ENCODE measurements around the gene ALAS2.

ALAS2 gene

GRCh38 chrX:55026143-55026542, 4.6 kb downstream of the ALAS2 start:
- Histone ChIP-seq H3K4me1 (no peaks in the 10 kb centered on the region), H3K4me2 (ENCODE audit: low read length) (no peak overlapping the region), H2AFZ (no peak overlapping the region), H3K27me3 (ENCODE audit: control insufficient read depth, insufficient read depth, low read length) (no peaks in the 10 kb centered on the region), H3K36me3 (ENCODE audit: control insufficient read depth, insufficient read depth, low read length) (no peaks in the 10 kb centered on the region), H3K79me2 (no peaks in the 10 kb centered on the region), H3K27ac (no peak overlapping the region), H3K9me3 (ENCODE audit: control insufficient read depth, low read length) (no peaks in the 10 kb centered on the region), H3K4me3 (ENCODE audit: low read depth, low read length) (no peak overlapping the region), H3K9ac (no peak overlapping the region)
- TF ChIP-seq CTCF (IDR thresholded peaks at IDR 0.05), result no peak

- Histone ChIP-seq H3K9ac (no peak overlapping the region), H3K27ac (no peak overlapping the region), H2AFZ (no peak overlapping the region), H3K36me3 (ENCODE audit: control insufficient read depth, insufficient read depth, low read length) (no peaks in the 10 kb centered on the region), H3K4me3 (ENCODE audit: low read depth, low read length) (no peak overlapping the region), H3K79me2 (no peaks in the 10 kb centered on the region), H3K4me1 (no peaks in the 10 kb centered on the region), H3K9me3 (ENCODE audit: control insufficient read depth, low read length) (no peaks in the 10 kb centered on the region), H3K4me2 (ENCODE audit: low read length) (no peak overlapping the region), H3K27me3 (ENCODE audit: control insufficient read depth, insufficient read depth, low read length) (no peaks in the 10 kb centered on the region)
- no peak for TF ChIP-seq CTCF (IDR thresholded peaks at IDR 0.05)
Measured at GRCh38 chrX:55014897-55015299, 15.9 kb downstream of the ALAS2 start.

- H3K27me3 ChIP-seq (ENCODE audit: control insufficient read depth, insufficient read depth, low read length), result no peaks in the 10 kb centered on the region
- TF ChIP-seq CTCF (IDR thresholded peaks at IDR 0.05), result peak; percentile 8
- H3K79me2 ChIP-seq, result no peaks in the 10 kb centered on the region
- no peak overlapping the region for H2AFZ ChIP-seq
- no peaks in the 10 kb centered on the region for H3K4me1 ChIP-seq
- H3K4me3 ChIP-seq (ENCODE audit: low read depth, low read length), result no peak overlapping the region
- no peaks in the 10 kb centered on the region for H3K36me3 ChIP-seq (ENCODE audit: control insufficient read depth, insufficient read depth, low read length)
- H3K9ac ChIP-seq, result no peak overlapping the region
- no peak overlapping the region for H3K4me2 ChIP-seq (ENCODE audit: low read length)
- H3K27ac ChIP-seq, result no peak overlapping the region
- H3K9me3 ChIP-seq (ENCODE audit: control insufficient read depth, low read length), result no peaks in the 10 kb centered on the region
Measured at GRCh38 chrX:55011294-55011693, 19.5 kb downstream of the ALAS2 start.

- Histone ChIP-seq H3K9me3 (ENCODE audit: control insufficient read depth, low read length) (no peaks in the 10 kb centered on the region), H3K36me3 (ENCODE audit: control insufficient read depth, insufficient read depth, low read length) (no peaks in the 10 kb centered on the region), H3K27ac (no peak overlapping the region), H3K79me2 (no peaks in the 10 kb centered on the region), H3K27me3 (ENCODE audit: control insufficient read depth, insufficient read depth, low read length) (no peaks in the 10 kb centered on the region), H3K4me1 (no peaks in the 10 kb centered on the region), H3K4me3 (ENCODE audit: low read depth, low read length) (no peak overlapping the region), H3K4me2 (ENCODE audit: low read length) (no peak overlapping the region), H3K9ac (no peak overlapping the region), H2AFZ (no peak overlapping the region)
- no peak for TF ChIP-seq CTCF (IDR thresholded peaks at IDR 0.05)
Measured at GRCh38 chrX:55008571-55009358, 22.0 kb downstream of the ALAS2 start.

GRCh38 chrX:55007656-55008055, 23.1 kb downstream of the ALAS2 start:
- H3K27ac ChIP-seq, result no peak overlapping the region
- no peaks in the 10 kb centered on the region for H3K27me3 ChIP-seq (ENCODE audit: control insufficient read depth, insufficient read depth, low read length)
- H3K4me2 ChIP-seq (ENCODE audit: low read length), result no peak overlapping the region
- no peak overlapping the region for H3K4me3 ChIP-seq (ENCODE audit: low read depth, low read length)
- H3K36me3 ChIP-seq (ENCODE audit: control insufficient read depth, insufficient read depth, low read length), result no peaks in the 10 kb centered on the region
- H3K9me3 ChIP-seq (ENCODE audit: control insufficient read depth, low read length), result no peaks in the 10 kb centered on the region
- TF ChIP-seq CTCF (IDR thresholded peaks at IDR 0.05), result no peak
- no peak overlapping the region for H2AFZ ChIP-seq
- no peaks in the 10 kb centered on the region for H3K79me2 ChIP-seq
- no peaks in the 10 kb centered on the region for H3K4me1 ChIP-seq
- no peak overlapping the region for H3K9ac ChIP-seq

Data from parathyroid adenoma (tissue), 2 donors.